H9 (cell line): ENCODE results near the gene KREMEN2. TPM values are rescaled to one million over a fixed set of nuclear protein-coding genes. Genes with fewer than 3 reads are reported as not detected.
A peak's percentile ranks its signal among the peaks of the same experiment; 100 is the strongest.

Experiments used
- DNase-seq: peaks from one replicate; pipeline ENCODE4 v3.0.0-alpha.2; 2017
- H2AFZ ChIP-seq: one replicate; pipeline ENCODE4 v1.6.1; 2013; ENCODE audit warnings: mild to moderate bottlenecking, low read length, control low read depth, moderate library complexity
- H2AK5ac ChIP-seq: 2 replicates; pipeline ENCODE4 v1.6.1; 2013; ENCODE audit warnings: low read length, control low read depth, mixed read lengths; ENCODE audit not compliant: insufficient read length
- H2BK120ac ChIP-seq: one replicate; pipeline ENCODE4 v1.6.1; 2013; ENCODE audit warnings: low read depth, mild to moderate bottlenecking, low read length, control low read depth, inconsistent platforms; ENCODE audit not compliant: poor library complexity, severe bottlenecking
- H2BK12ac ChIP-seq: 2 replicates; pipeline ENCODE4 v1.6.1; 2013; ENCODE audit warnings: low read length, control low read depth, mixed read lengths, low read depth; ENCODE audit not compliant: insufficient read length
- H2BK15ac ChIP-seq: 2 replicates; pipeline ENCODE4 v1.6.1; 2013; ENCODE audit warnings: low read depth, low read length, control low read depth
- H2BK20ac ChIP-seq: one replicate; pipeline ENCODE4 v1.6.1; 2013; ENCODE audit warnings: low read depth, mild to moderate bottlenecking, low read length, control low read depth, inconsistent platforms; ENCODE audit not compliant: poor library complexity, severe bottlenecking
- H2BK5ac ChIP-seq: 2 replicates; pipeline ENCODE4 v1.6.1; 2013; ENCODE audit warnings: low read length, control low read depth, mixed read lengths; ENCODE audit not compliant: insufficient read length
- H3K14ac ChIP-seq: 2 replicates; pipeline ENCODE4 v1.6.1; 2013; ENCODE audit warnings: low read length, control low read depth; ENCODE audit not compliant: insufficient read depth
- H3K18ac ChIP-seq: 2 replicates; pipeline ENCODE4 v1.6.1; 2013; ENCODE audit warnings: low read depth, mild to moderate bottlenecking, mixed read lengths, low read length, control low read depth; ENCODE audit not compliant: insufficient read length
- H3K23ac ChIP-seq: 2 replicates; pipeline ENCODE4 v1.6.1; 2013; ENCODE audit warnings: low read length, control low read depth, mixed read lengths, low read depth; ENCODE audit not compliant: insufficient read length
- H3K23me2 ChIP-seq: 2 replicates; pipeline ENCODE4 v1.6.1; 2013; ENCODE audit warnings: low read depth, mild to moderate bottlenecking, mixed read lengths, low read length, control low read depth; ENCODE audit not compliant: insufficient read length, poor library complexity, severe bottlenecking
- H3K27ac ChIP-seq: 2 replicates; pipeline ENCODE4 v1.5.1; 2013; ENCODE audit warnings: low read length, control low read depth, mixed read lengths, low read depth; ENCODE audit not compliant: insufficient read length
- H3K27me3 ChIP-seq: 2 replicates; pipeline ENCODE4 v1.6.1; 2013; ENCODE audit warnings: low read length, control low read depth, inconsistent platforms; ENCODE audit not compliant: insufficient read depth
- H3K4ac ChIP-seq: 2 replicates; pipeline ENCODE4 v1.6.1; 2013; ENCODE audit warnings: low read depth, mild to moderate bottlenecking, control low read depth, inconsistent platforms, low read length, moderate library complexity
- H3K4me1 ChIP-seq: 2 replicates; pipeline ENCODE4 v1.6.1; 2013; ENCODE audit warnings: low read length, control low read depth, inconsistent platforms; ENCODE audit not compliant: insufficient read depth
- H3K4me2 ChIP-seq: 2 replicates; pipeline ENCODE4 v1.6.1; 2013; ENCODE audit warnings: low read length, control low read depth, mixed read lengths; ENCODE audit not compliant: insufficient read length, insufficient read depth
- H3K56ac ChIP-seq: 2 replicates; pipeline ENCODE4 v1.6.1; 2013; ENCODE audit warnings: low read depth, mild to moderate bottlenecking, mixed read lengths, low read length, control low read depth; ENCODE audit not compliant: insufficient read length
- H3K79me1 ChIP-seq: 2 replicates; pipeline ENCODE4 v1.6.1; 2013; ENCODE audit warnings: low read depth, mild to moderate bottlenecking, moderate library complexity, low read length, control low read depth, inconsistent platforms; ENCODE audit not compliant: insufficient read depth, poor library complexity, severe bottlenecking
- H3K79me2 ChIP-seq: 2 replicates; pipeline ENCODE4 v1.6.1; 2013; ENCODE audit warnings: low read length, control low read depth, inconsistent platforms; ENCODE audit not compliant: insufficient read depth
- H3K9ac ChIP-seq: 2 replicates; pipeline ENCODE4 v1.6.1; 2013; ENCODE audit warnings: low read length, control low read depth, mixed read lengths; ENCODE audit not compliant: insufficient read length; ENCODE audit errors: extremely low read depth
- H3K9me3 ChIP-seq: one replicate; pipeline ENCODE4 v1.6.1; 2013; ENCODE audit warnings: low read depth, low read length, inconsistent platforms; ENCODE audit not compliant: control insufficient read depth
- H3T11ph ChIP-seq: one replicate; pipeline ENCODE4 v1.6.1; 2013; ENCODE audit warnings: mild to moderate bottlenecking, low read length, control low read depth, inconsistent platforms
- H4K20me1 ChIP-seq: one replicate; pipeline ENCODE4 v1.6.1; 2013; ENCODE audit not compliant: control insufficient read depth, insufficient read length, insufficient read depth
- H4K5ac ChIP-seq: 2 replicates; pipeline ENCODE4 v1.6.1; 2013; ENCODE audit warnings: low read depth, mild to moderate bottlenecking, mixed read lengths, low read length, control low read depth; ENCODE audit not compliant: insufficient read length
- H4K8ac ChIP-seq: replicated peaks from 2 replicates; pipeline ENCODE4 v1.6.1; 2013; ENCODE audit warnings: low read length, control low read depth, mixed read lengths, low read depth; ENCODE audit not compliant: insufficient read length
- H4K91ac ChIP-seq: 2 replicates; pipeline ENCODE4 v1.6.1; 2013; ENCODE audit warnings: low read depth, mild to moderate bottlenecking, moderate library complexity, mixed read lengths, low read length, control low read depth; ENCODE audit not compliant: insufficient read length
- H3K27ac Mint-ChIP-seq, 3 experiments: 2 replicates in 2 of 3; 3 replicates in 1 of 3; pipeline ENCODE4 v1.8.0; 2020 to 2021; ENCODE audit warnings: mixed read lengths in 3 of 3, mild to moderate bottlenecking in 1 of 3, moderate library complexity in 1 of 3
- H3K27me3 Mint-ChIP-seq: 2 replicates; pipeline ENCODE4 v1.8.0; 2021; ENCODE audit warnings: low read depth, mild to moderate bottlenecking, moderate library complexity, mixed read lengths
- H3K36me3 Mint-ChIP-seq, 3 experiments: 2 replicates in 2 of 3; 3 replicates in 1 of 3; pipeline ENCODE4 v1.8.0; 2020 to 2021; ENCODE audit warnings: low read depth in 3 of 3, mixed read lengths in 3 of 3; ENCODE audit not compliant: insufficient read depth in 1 of 3
- H3K4me1 Mint-ChIP-seq, 2 experiments: 2 replicates each; pipeline ENCODE4 v1.8.0; 2020; ENCODE audit warnings: mixed read lengths in 2 of 2
- H3K4me3 Mint-ChIP-seq, 2 experiments: 2 replicates in 1 of 2; 3 replicates in 1 of 2; pipeline ENCODE4 v1.8.0; 2020 to 2021; ENCODE audit warnings: mild to moderate bottlenecking in 2 of 2, mixed read lengths in 2 of 2, moderate library complexity in 1 of 2
- H3K9me3 Mint-ChIP-seq, 2 experiments: 2 replicates in 1 of 2; 3 replicates in 1 of 2; pipeline ENCODE4 v1.8.0; 2020; ENCODE audit warnings: mild to moderate bottlenecking in 2 of 2, mixed read lengths in 2 of 2, moderate library complexity in 1 of 2
- WGBS: extraction: QIAGEN DNeasy Blood & Tissue Kit; methylation state at CpG from one replicate; pipeline ENCODE4 v1.1.7; 2013; ENCODE audit warnings: missing lambda C conversion rate, low lambda C conversion rate, mixed read lengths; ENCODE audit not compliant: insufficient read length; ENCODE audit errors: extremely low coverage; 5-methylcytosine and 5-hydroxymethylcytosine counted together
- total RNA-seq: library from RNA; stranded (reverse); gene quantifications from 2 replicates; pipeline ENCODE4 v1.2.1, GENCODE V29; 2021
- TF ChIP-seq, protein P1 (sequence below): fragments of 200-600 bp; sonication (generic); conservative IDR thresholded peaks from 3 replicates; pipeline ENCODE4 v1.8.0; 2021; ENCODE audit warnings: antibody characterized with exemption, mild to moderate bottlenecking

KREMEN2 gene
- total RNA-seq, 1 experiment from 2014 or later: 12.8 TPM

DNA sequence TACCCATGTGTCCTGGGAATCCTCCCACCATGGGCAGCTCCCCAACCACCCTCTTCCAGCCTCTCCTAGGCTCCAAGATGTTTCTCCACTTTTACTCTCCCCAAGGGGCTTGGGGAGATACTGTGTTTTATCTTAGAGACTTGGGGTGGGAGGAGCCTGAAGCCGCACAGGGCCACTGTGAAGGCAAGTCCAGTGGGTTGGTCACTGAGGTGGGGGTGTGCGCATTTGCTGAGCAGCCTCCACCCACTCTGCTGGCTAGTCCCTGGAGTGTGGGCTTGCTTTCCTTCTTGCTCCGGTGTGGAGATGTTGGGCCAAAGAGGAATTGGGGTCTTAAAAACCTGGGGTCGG lies 44.6 kb downstream of the KREMEN2 start:
- Histone ChIP-seq H2AK5ac (no peak overlapping the region), H3K23ac (no peak overlapping the region), H2BK15ac (no peak overlapping the region), H3K4ac (peak overlapping the region; percentile 38; the same call in 1 of the 2 replicates), H4K91ac (peak overlapping the region; percentile 6), H3K56ac (no peak overlapping the region), H2BK12ac (no peak overlapping the region), H3K18ac (peak overlapping the region; percentile 81), H3K4me2 (peak overlapping the region; percentile 53), H3K27ac (peak overlapping the region; percentile 88), H3K23me2 (peaks cover 19% of the 10 kb centered on the region), H3K79me2 (no peaks in the 10 kb centered on the region), H2BK5ac (no peak overlapping the region), H3K79me1 (no peaks in the 10 kb centered on the region), H3K14ac (peak overlapping the region; percentile 37), H4K20me1 (no peaks in the 10 kb centered on the region), H2AFZ (no peak overlapping the region), H3K9ac (no peak overlapping the region), H3T11ph (peak overlapping the region; percentile 81), H4K5ac (peak overlapping the region; percentile 4), H4K8ac (no peak overlapping the region), H3K27me3 (no peaks in the 10 kb centered on the region), H2BK120ac (peak overlapping the region; percentile 25), H2BK20ac (peak overlapping the region; percentile 84), H3K9me3 (no peaks in the 10 kb centered on the region), H3K4me1 (peaks cover 11% of the 10 kb centered on the region; the same call in 1 of the 2 replicates)
- peak overlapping the region; percentile 66 to 79 for H3K4me3 Mint-ChIP-seq
- H3K27me3 Mint-ChIP-seq: peaks cover 3% of the 10 kb centered on the region; the same call in 1 of the 2 replicates
- WGBS: no CpG with 5 or more reads among the region's 4 CpGs
- no peaks in the 10 kb centered on the region for H3K9me3 Mint-ChIP-seq
- peaks cover 49 to 75% of the 10 kb centered on the region in 2 experiments for H3K4me1 Mint-ChIP-seq
- TF ChIP-seq, protein P1, sequence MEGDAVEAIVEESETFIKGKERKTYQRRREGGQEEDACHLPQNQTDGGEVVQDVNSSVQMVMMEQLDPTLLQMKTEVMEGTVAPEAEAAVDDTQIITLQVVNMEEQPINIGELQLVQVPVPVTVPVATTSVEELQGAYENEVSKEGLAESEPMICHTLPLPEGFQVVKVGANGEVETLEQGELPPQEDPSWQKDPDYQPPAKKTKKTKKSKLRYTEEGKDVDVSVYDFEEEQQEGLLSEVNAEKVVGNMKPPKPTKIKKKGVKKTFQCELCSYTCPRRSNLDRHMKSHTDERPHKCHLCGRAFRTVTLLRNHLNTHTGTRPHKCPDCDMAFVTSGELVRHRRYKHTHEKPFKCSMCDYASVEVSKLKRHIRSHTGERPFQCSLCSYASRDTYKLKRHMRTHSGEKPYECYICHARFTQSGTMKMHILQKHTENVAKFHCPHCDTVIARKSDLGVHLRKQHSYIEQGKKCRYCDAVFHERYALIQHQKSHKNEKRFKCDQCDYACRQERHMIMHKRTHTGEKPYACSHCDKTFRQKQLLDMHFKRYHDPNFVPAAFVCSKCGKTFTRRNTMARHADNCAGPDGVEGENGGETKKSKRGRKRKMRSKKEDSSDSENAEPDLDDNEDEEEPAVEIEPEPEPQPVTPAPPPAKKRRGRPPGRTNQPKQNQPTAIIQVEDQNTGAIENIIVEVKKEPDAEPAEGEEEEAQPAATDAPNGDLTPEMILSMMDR: no peak
- peaks cover 0 to 6% (median 0%) of the 10 kb centered on the region in 3 experiments; a peak in 1 of 7 replicates for H3K36me3 Mint-ChIP-seq
- DNase-seq: no peak
- H3K27ac Mint-ChIP-seq: peak overlapping the region; percentile 99 to 100 (median 100)
